H1 (cell line): ENCODE data around the gene ARID1B. TPM values are rescaled to one million over a fixed set of nuclear protein-coding genes. Genes with fewer than 3 reads are reported as not detected.
A peak's percentile ranks its signal among the peaks of the same experiment; 100 is the strongest.

Experiments used
- CTCF ChIA-PET: fragments of 300-600 bp; sonication (Branson Sonifier 250); formaldehyde crosslinking; loops from one replicate; lab custom pipeline; 2021; ENCODE audit not compliant: partially characterized antibody; lab: Charles Lee
- POLR2A ChIA-PET: fragments of 300-600 bp; sonication (Branson Sonifier 250); formaldehyde crosslinking; loops from one replicate; lab custom pipeline; 2021; ENCODE audit warnings: inconsistent platforms; ENCODE audit not compliant: partially characterized antibody; lab: Charles Lee
- DNase-seq, 2 experiments: peaks; one replicate each; pipeline versions ENCODE4 v3.0.0 to v3.0.0-alpha.2; 2010 to 2022; ENCODE audit warnings: low spot score in 2 of 2, low read depth in 1 of 2, mixed read lengths in 1 of 2
- FAIRE-seq: peaks from 2 replicates; lab custom pipeline; 2011; peaks lifted over from hg19 to GRCh38; lab: Jason Lieb, UNC
- H2AFZ ChIP-seq: 2 replicates; pipeline ENCODE4 v1.8.1; 2012; ENCODE audit warnings: low read length, inconsistent platforms
- H2AK5ac ChIP-seq: 2 replicates; pipeline ENCODE4 v1.6.1; 2013; ENCODE audit warnings: low read depth, low read length
- H2BK120ac ChIP-seq: replicated peaks from 2 replicates; pipeline ENCODE3; 2013; ENCODE audit warnings: low read depth, low read length, inconsistent platforms
- H2BK12ac ChIP-seq: 2 replicates; pipeline ENCODE4 v1.6.1; 2013; ENCODE audit warnings: low read depth, low read length
- H2BK15ac ChIP-seq: 2 replicates; pipeline ENCODE4 v1.6.1; 2013; ENCODE audit warnings: low read length
- H2BK20ac ChIP-seq: 2 replicates; pipeline ENCODE4 v1.6.1; 2013; ENCODE audit warnings: low read length
- H2BK5ac ChIP-seq: 2 replicates; pipeline ENCODE4 v1.6.1; 2013; ENCODE audit warnings: low read depth, low read length
- H3K14ac ChIP-seq: 2 replicates; pipeline ENCODE4 v1.6.1; 2013; ENCODE audit warnings: inconsistent platforms; ENCODE audit not compliant: insufficient read length
- H3K18ac ChIP-seq: 2 replicates; pipeline ENCODE4 v1.6.1; 2013; ENCODE audit warnings: low read length; ENCODE audit errors: extremely low read depth
- H3K23ac ChIP-seq: 2 replicates; pipeline ENCODE4 v1.6.1; 2013; ENCODE audit warnings: inconsistent platforms; ENCODE audit not compliant: insufficient read length
- H3K23me2 ChIP-seq: 2 replicates; pipeline ENCODE4 v1.6.1; 2013; ENCODE audit warnings: low read depth, low read length
- H3K27ac ChIP-seq: 2 replicates; pipeline ENCODE4 v1.6.1; 2011; ENCODE audit warnings: low read depth, low read length, inconsistent platforms
- H3K27me3 ChIP-seq, 4 experiments: replicated peaks in 1 of 4; 1 replicate in 1 of 4; 2 replicates in 3 of 4; pipeline versions ENCODE4 v1.6.1 to v1.8.1; 2011 to 2013; ENCODE audit warnings: low read length in 3 of 4, mild to moderate bottlenecking in 3 of 4, inconsistent platforms in 2 of 4, mixed read lengths in 2 of 4, moderate library complexity in 1 of 4; ENCODE audit not compliant: control insufficient read depth in 3 of 4, insufficient read depth in 3 of 4; ENCODE audit errors: extremely low read depth in 1 of 4
- H3K36me3 ChIP-seq, 4 experiments: 2 replicates each; pipeline versions ENCODE4 v1.6.1 to v1.8.1; 2011 to 2013; ENCODE audit warnings: mild to moderate bottlenecking in 4 of 4, low read length in 3 of 4, moderate library complexity in 2 of 4, control low read depth in 1 of 4, inconsistent platforms in 1 of 4; ENCODE audit not compliant: insufficient read depth in 4 of 4, control insufficient read depth in 2 of 4
- H3K4ac ChIP-seq: replicated peaks from 2 replicates; pipeline ENCODE3; 2013; ENCODE audit warnings: low read length, low read depth, mixed read lengths, inconsistent platforms; ENCODE audit not compliant: insufficient read length
- H3K4me1 ChIP-seq, 4 experiments: replicated peaks in 1 of 4; 1 replicate in 1 of 4; 2 replicates in 3 of 4; pipeline versions ENCODE4 v1.6.1 to v1.8.1; 2011 to 2013; ENCODE audit warnings: low read length in 3 of 4, inconsistent platforms in 2 of 4, mixed read lengths in 1 of 4; ENCODE audit not compliant: insufficient read depth in 4 of 4, control insufficient read depth in 3 of 4
- H3K4me2 ChIP-seq, 2 experiments: 2 replicates each; pipeline versions ENCODE4 v1.6.1 to v1.8.1; 2011 to 2013; ENCODE audit warnings: low read depth in 2 of 2, low read length in 2 of 2, control low read depth in 1 of 2, inconsistent platforms in 1 of 2, mild to moderate bottlenecking in 1 of 2; ENCODE audit not compliant: insufficient read depth in 1 of 2
- H3K4me3 ChIP-seq, 4 experiments: fragments of 200-600, 300-600 bp in 1 of 4; sonication (generic), shearing (Covaris generic), sonication (Bioruptor Twin) in 1 of 4; 2 replicates each; pipeline versions ENCODE4 v1.5.1 to v1.8.1; 2011 to 2016; ENCODE audit warnings: low read length in 4 of 4, low read depth in 3 of 4, control low read depth in 2 of 4, inconsistent platforms in 2 of 4, mild to moderate bottlenecking in 2 of 4, mixed read lengths in 1 of 4, moderate library complexity in 1 of 4; ENCODE audit not compliant: insufficient read depth in 2 of 4; ENCODE audit errors: extremely low read depth in 1 of 4
- H3K56ac ChIP-seq: replicated peaks from 2 replicates; pipeline ENCODE3; 2013; ENCODE audit warnings: low read depth, mild to moderate bottlenecking, mixed read lengths, low read length, inconsistent platforms; ENCODE audit not compliant: insufficient read length
- H3K79me1 ChIP-seq: 2 replicates; pipeline ENCODE4 v1.6.1; 2013; ENCODE audit warnings: low read depth, low read length, control low read depth
- H3K79me2 ChIP-seq, 2 experiments: 2 replicates each; pipeline versions ENCODE4 v1.6.1 to v1.8.1; 2012 to 2013; ENCODE audit warnings: low read length in 2 of 2, mild to moderate bottlenecking in 2 of 2, inconsistent platforms in 1 of 2; ENCODE audit not compliant: insufficient read depth in 2 of 2, control insufficient read depth in 1 of 2
- H3K9ac ChIP-seq, 4 experiments: replicated peaks in 1 of 4; 1 replicate in 1 of 4; 2 replicates in 3 of 4; pipeline versions ENCODE4 v1.6.1 to v1.8.1; 2011 to 2013; ENCODE audit warnings: low read depth in 3 of 4, low read length in 3 of 4, control low read depth in 2 of 4, mild to moderate bottlenecking in 2 of 4, moderate library complexity in 2 of 4, inconsistent platforms in 1 of 4; ENCODE audit errors: extremely low read depth in 1 of 4
- H3K9me3 ChIP-seq, 2 experiments: 2 replicates each; pipeline versions ENCODE4 v1.6.1 to v1.8.1; 2012 to 2013; ENCODE audit warnings: mild to moderate bottlenecking in 2 of 2, moderate library complexity in 2 of 2, control low read depth in 1 of 2, inconsistent platforms in 1 of 2, low read depth in 1 of 2, low read length in 1 of 2, mixed read lengths in 1 of 2; ENCODE audit not compliant: insufficient read depth in 2 of 2
- H4K20me1 ChIP-seq, 2 experiments: replicated peaks in 1 of 2; 2 replicates each; pipeline versions ENCODE3 to v1.8.1; 2011 to 2013; ENCODE audit warnings: inconsistent platforms in 2 of 2, low read length in 2 of 2, mild to moderate bottlenecking in 1 of 2; ENCODE audit not compliant: insufficient read depth in 2 of 2, control insufficient read depth in 1 of 2
- H4K5ac ChIP-seq: 2 replicates; pipeline ENCODE4 v1.6.1; 2013; ENCODE audit warnings: low read length, low read depth, mixed read lengths, inconsistent platforms; ENCODE audit not compliant: insufficient read length
- H4K8ac ChIP-seq: 2 replicates; pipeline ENCODE4 v1.8.0; 2013; ENCODE audit warnings: mild to moderate bottlenecking, moderate library complexity, low read length, inconsistent platforms; ENCODE audit not compliant: insufficient read depth; ENCODE audit errors: extremely low read depth
- H4K91ac ChIP-seq: replicated peaks from 2 replicates; pipeline ENCODE3; 2013; ENCODE audit warnings: low read length, mixed read lengths, inconsistent platforms; ENCODE audit not compliant: insufficient read length
- ASH2L ChIP-seq: fragments of 200-600, 300-600 bp; sonication (generic); IDR thresholded peaks from one replicate; pipeline ENCODE4 v1.7.1; 2017; ENCODE audit warnings: low read length
- EGR1 ChIP-seq: IDR thresholded peaks from 2 replicates; pipeline ENCODE4 v1.6.1; 2011; ENCODE audit warnings: low read depth, low read length, borderline replicate concordance
- POLR2A ChIP-seq, 2 experiments: IDR thresholded peaks; 1 replicate in 1 of 2; 2 replicates in 1 of 2; pipeline ENCODE4 v1.6.1; 2011; ENCODE audit warnings: low read depth in 2 of 2, low read length in 2 of 2, mild to moderate bottlenecking in 2 of 2; ENCODE audit errors: control extremely low read depth in 1 of 2
- POLR2AphosphoS5 ChIP-seq: IDR thresholded peaks from 2 replicates; pipeline ENCODE4 v1.6.1; 2011; ENCODE audit warnings: low read depth, low read length
- SIN3A ChIP-seq, 2 experiments: IDR thresholded peaks in 1 of 2; conservative IDR thresholded peaks in 1 of 2; 2 replicates each; pipeline ENCODE4 v1.6.1; 2011 to 2012; ENCODE audit warnings: low read length in 2 of 2, improper control_type of control experiment in 1 of 2, low read depth in 1 of 2, mild to moderate bottlenecking in 1 of 2
- TBP ChIP-seq: IDR thresholded peaks from 2 replicates; pipeline ENCODE4 v1.6.1; 2011; ENCODE audit warnings: low read depth, low read length, improper control_type of control experiment
- TEAD4 ChIP-seq: IDR thresholded peaks from 2 replicates; pipeline ENCODE4 v1.6.1; 2012; ENCODE audit warnings: low read depth, low read length, inconsistent platforms, mixed read lengths
- ZNF274 ChIP-seq: IDR thresholded peaks from 2 replicates; pipeline ENCODE4 v1.7.0; 2012; ENCODE audit warnings: low read length, borderline replicate concordance; ENCODE audit errors: extremely low read depth
- WGBS, 2 experiments: shearing (Covaris generic) in 1 of 2; methylation state at CpG; one replicate each; pipeline versions ENCODE4 v1.1.6 to v1.1.7; 2013 to 2015; ENCODE audit warnings: low lambda C conversion rate in 2 of 2, mixed read lengths in 2 of 2, inconsistent platforms in 1 of 2, low coverage in 1 of 2, missing lambda C conversion rate in 1 of 2; ENCODE audit not compliant: insufficient replicate concordance in 2 of 2, insufficient coverage in 1 of 2, insufficient read length in 1 of 2; ENCODE audit errors: extremely low coverage in 1 of 2, missing lambda C conversion rate in 1 of 2; 5-methylcytosine and 5-hydroxymethylcytosine counted together
- polyA plus RNA-seq, 7 experiments: library from polyadenylated mRNA; depleted of rRNA in 3 of 7; stranded (reverse) in 5 of 7; unstranded in 2 of 7; fragments of >200 nt in 5 of 7; fragments of 200-250 nt in 2 of 7; gene quantifications; 1 replicate in 5 of 7; 2 replicates in 1 of 7; 4 replicates in 1 of 7; pipeline versions ENCODE4 v1.2.1 to v1.2.3, GENCODE V29; 2011 to 2013; ENCODE audit warnings: missing spikeins in 2 of 7, mixed read lengths in 2 of 7
- total RNA-seq: library from RNA; stranded (reverse); fragmentation: NEBNext Ultra II Directional; extraction: Animal tissue kit (Norgen Biotek cat#: 25700); gene quantifications from 2 replicates; pipeline ENCODE4 v1.2.1, GENCODE V29; 2021
- TF ChIP-seq, protein P1 (sequence below): IDR thresholded peaks from 2 replicates; pipeline ENCODE4 v1.6.1; 2011; ENCODE audit warnings: low read length, improper control_type of control experiment

ARID1B gene
- total and polyA plus RNA-seq, 2 of the 8 experiments (the other 6 are each of a cell fraction or from before 2014, with no cell fraction given), result 24.3 to 70.3 TPM

DNA sequence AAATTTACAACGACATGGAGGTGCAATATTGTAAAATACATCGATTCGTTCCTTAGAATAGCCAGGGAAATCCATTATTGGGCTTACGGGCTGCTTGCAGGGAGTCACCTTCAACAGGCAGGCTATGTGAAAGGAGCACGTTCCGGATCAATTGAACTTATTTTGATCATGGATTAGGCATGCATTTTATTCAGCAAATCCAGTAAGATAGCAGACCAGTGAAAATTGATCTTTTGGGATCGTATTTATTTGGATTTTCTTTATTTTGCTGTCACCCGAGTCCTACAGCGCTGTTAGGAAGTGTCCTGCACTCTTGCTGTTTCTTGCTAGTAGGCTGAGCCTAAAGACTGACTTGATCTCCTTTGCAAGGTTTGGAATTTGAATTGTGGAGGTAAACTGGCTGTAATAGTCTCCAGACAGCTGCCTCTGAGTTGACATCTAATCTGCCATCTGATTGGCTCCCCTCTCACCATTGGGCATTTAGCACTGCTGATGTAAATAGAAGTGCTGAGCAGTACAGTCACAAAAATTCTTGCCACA lies 3.0 kb downstream of the ARID1B start:
- Histone ChIP-seq H3K79me1 (no peaks in the 10 kb centered on the region; the same call in 1 of the 2 replicates), H4K5ac (peak overlapping the region; percentile 25), H2BK15ac (no peak overlapping the region), H3K23ac (no peak overlapping the region), H2BK12ac (peak overlapping the region; percentile 22; the same call in 1 of the 2 replicates), H3K36me3 (peaks cover 0 to 3% (median 0%) of the 10 kb centered on the region in 4 experiments; a peak in 1 of 8 replicates), H2AK5ac (no peak overlapping the region), H3K4ac (no peak overlapping the region), H3K18ac (no peak overlapping the region), H3K79me2 (peaks cover 8 to 73% of the 10 kb centered on the region in 2 experiments; a peak in 3 of 4 replicates), H3K27me3 (no peaks in the 10 kb centered on the region), H3K56ac (no peak overlapping the region), H4K8ac (no peak overlapping the region), H3K4me3 (peak overlapping the region; percentile 85 to 95 (median 90)), H2BK5ac (0 out of 2 replicates have a peak overlapping the region, but pooled peaks have one; percentile 13), H4K91ac (no peak overlapping the region), H3K23me2 (peaks cover 6% of the 10 kb centered on the region; the same call in 1 of the 2 replicates), H2AFZ (no peak overlapping the region), H3K4me1 (peaks cover 2 to 16% (median 9%) of the 10 kb centered on the region in 4 experiments; a peak in 4 of 7 replicates), H3K9ac (peak overlapping the region; percentile 65 to 98 (median 82); a peak in 6 of 7 replicates), H2BK120ac (no peak overlapping the region), H3K27ac (no peak overlapping the region), H4K20me1 (peaks cover 3 to 4% of the 10 kb centered on the region in 2 experiments), H3K9me3 (no peaks in the 10 kb centered on the region), H3K14ac (no peak overlapping the region), H2BK20ac (no peak overlapping the region), H3K4me2 (peak overlapping the region; percentile 87 to 89)
- ChIA-PET POLR2A (interaction anchor here (0.8 to 4.7 kb wide), 8 partner anchors 8 to 117 kb away, joined by 3 to 32 read pairs (median 6); no protein-coding TSS in a partner anchor), CTCF (interaction anchor here (1.1 kb wide), 1 partner anchor 77 kb away, joined by 3 read pairs; no protein-coding TSS in a partner anchor)
- WGBS, 2 experiments, result 2% methylated on average over 9 of the region's 9 CpGs; no CpG with 5 or more reads in 1 of the 2 experiments
- FAIRE-seq (peak; percentile 88), DNase-seq (no peak)
- TF ChIP-seq, protein P1, sequence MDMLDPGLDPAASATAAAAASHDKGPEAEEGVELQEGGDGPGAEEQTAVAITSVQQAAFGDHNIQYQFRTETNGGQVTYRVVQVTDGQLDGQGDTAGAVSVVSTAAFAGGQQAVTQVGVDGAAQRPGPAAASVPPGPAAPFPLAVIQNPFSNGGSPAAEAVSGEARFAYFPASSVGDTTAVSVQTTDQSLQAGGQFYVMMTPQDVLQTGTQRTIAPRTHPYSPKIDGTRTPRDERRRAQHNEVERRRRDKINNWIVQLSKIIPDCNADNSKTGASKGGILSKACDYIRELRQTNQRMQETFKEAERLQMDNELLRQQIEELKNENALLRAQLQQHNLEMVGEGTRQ, result no peak
- TF ChIP-seq TBP (0 out of 2 replicates have a peak, but pooled peaks have one; percentile 25), ASH2L (peak; percentile 1), TEAD4 (no peak), SIN3A (conservative IDR thresholded peaks at IDR 0.05 in 1 of 2, IDR thresholded peaks at IDR 0.05 in 1 of 2; ENCODE audit: low read depth in 1 of 2, low read length in 2 of 2) (peak; percentile 81 to 85; a peak in 2 of 4 replicates), POLR2AphosphoS5 (0 out of 2 replicates have a peak, but pooled peaks have one; percentile 24), ZNF274 (no peak), POLR2A (IDR thresholded peaks at IDR 0.05; ENCODE audit: control extremely low read depth in 1 of 2, low read depth in 2 of 2, low read length in 2 of 2) (peak in 1 of 2 experiments; percentile 42; a peak in 2 of 3 replicates), EGR1 (no peak)
